C4-2B (cell line): ENCODE data around the gene FRMD8.

Experiments used
- H3K27ac ChIP-seq: fragments of 450-650 bp; 2 replicates; pipeline ENCODE4 v1.5.1; 2017
- CTCF ChIP-seq: fragments of 450-650 bp; conservative IDR thresholded peaks from 2 replicates; pipeline ENCODE4 v1.5.1; 2017; ENCODE audit warnings: mild to moderate bottlenecking
- ZFX ChIP-seq: fragments of 450-650 bp; IDR thresholded peaks from 2 replicates; pipeline ENCODE4 v1.6.1; 2017

Gene FRMD8

GRCh38 chr11:65452806-65453490, 66.5 kb downstream of the FRMD8 start:
- no peak overlapping the region for H3K27ac ChIP-seq
- no peak for TF ChIP-seq ZFX
- TF ChIP-seq CTCF = no peak

- peak overlapping the region; percentile 51 for H3K27ac ChIP-seq
- TF ChIP-seq CTCF (no peak), ZFX (no peak)
Measured at GRCh38 chr11:65454311-65454695, 67.9 kb downstream of the FRMD8 start.

GRCh38 chr11:65454696-65455456, 68.4 kb downstream of the FRMD8 start:
- peak overlapping the region; percentile 51 for H3K27ac ChIP-seq
- TF ChIP-seq CTCF = no peak
- no peak for TF ChIP-seq ZFX

- TF ChIP-seq ZFX (no peak), CTCF (no peak)
- H3K27ac ChIP-seq = no peak overlapping the region
Measured at GRCh38 chr11:65456418-65456817, 70.0 kb downstream of the FRMD8 start.

GRCh38 chr11:65459552-65459951, 73.1 kb downstream of the FRMD8 start:
- no peak overlapping the region for H3K27ac ChIP-seq
- TF ChIP-seq CTCF (no peak), ZFX (no peak)
